Activated CD4-positive, alpha-beta T cell treated with anti-CD3 and anti-CD28 coated beads, Interleukin-2, amount 50 U/mL, for 16 hours (primary cell): ENCODE results near the gene DMD.
"Not testable (repeated sequence)": the region's sequence is repeated elsewhere in the genome, so short reads cannot be mapped to it uniquely, and the experiment has no call there.

ENCODE experiments used
- DNase-seq: peaks from one replicate; pipeline ENCODE4 v3.0.0-alpha.2; 2020

The DMD gene

DNA sequence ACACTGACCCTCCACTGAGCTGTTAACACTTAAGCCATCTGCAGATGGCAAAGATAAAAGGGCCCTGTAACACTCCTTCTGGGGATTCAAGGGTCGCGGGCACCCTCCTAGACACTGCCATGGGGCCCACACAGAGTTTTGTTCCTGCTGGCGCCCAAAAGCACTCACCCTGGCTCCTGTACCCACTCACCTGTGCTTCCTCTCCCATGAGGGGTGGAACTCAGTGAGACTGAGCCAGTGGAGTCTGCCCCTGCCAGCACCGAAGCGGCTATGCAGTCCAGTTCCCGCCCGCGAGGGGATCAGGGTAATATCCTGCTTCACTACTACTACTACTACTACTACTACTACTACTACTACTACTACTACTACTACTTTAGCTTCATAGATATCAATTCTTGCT is 1827.4 kb downstream of the DMD start:
- DNase-seq: no peak

DNA sequence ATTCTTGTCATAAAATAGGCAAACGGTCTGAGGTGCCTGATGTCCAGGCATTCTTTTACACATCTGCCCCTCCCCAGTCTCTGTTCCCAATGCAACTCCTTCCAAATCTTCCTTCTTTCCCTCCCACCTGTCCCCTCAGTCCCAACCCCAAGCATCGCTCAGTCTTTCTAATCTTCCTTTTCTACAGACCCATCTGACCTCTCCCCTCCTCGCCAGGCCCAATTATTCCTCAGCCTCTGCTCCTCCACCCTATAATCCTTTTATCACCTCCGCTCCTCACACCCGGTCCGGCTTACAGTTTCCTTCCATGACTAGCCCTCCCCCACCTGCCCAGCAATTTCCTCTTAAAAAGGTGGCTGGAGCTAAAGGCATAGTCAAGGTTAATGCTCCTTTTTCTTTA is 1832.4 kb downstream of the DMD start:
- DNase-seq: not testable (repeated sequence)

DNA sequence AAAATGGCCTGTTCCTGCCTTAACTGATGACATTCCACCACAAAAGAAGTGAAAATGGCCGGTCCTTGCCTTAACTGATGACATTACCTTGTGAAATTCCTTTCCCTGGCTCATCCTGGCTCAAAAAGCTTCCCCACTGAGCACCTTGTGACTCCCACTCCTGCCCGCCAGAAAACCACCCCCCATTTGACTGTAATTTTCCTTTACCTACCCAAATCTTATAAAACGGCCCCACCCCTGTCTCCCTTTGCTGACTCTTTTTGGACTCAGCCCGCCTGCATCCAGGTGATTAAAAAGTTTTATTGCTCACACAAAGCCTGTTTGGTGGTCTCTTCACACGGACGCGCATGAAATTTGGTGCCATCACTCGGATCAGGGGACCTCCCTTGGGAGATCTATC is 1833.5 kb downstream of the DMD start:
- not testable (repeated sequence) for DNase-seq

DNA sequence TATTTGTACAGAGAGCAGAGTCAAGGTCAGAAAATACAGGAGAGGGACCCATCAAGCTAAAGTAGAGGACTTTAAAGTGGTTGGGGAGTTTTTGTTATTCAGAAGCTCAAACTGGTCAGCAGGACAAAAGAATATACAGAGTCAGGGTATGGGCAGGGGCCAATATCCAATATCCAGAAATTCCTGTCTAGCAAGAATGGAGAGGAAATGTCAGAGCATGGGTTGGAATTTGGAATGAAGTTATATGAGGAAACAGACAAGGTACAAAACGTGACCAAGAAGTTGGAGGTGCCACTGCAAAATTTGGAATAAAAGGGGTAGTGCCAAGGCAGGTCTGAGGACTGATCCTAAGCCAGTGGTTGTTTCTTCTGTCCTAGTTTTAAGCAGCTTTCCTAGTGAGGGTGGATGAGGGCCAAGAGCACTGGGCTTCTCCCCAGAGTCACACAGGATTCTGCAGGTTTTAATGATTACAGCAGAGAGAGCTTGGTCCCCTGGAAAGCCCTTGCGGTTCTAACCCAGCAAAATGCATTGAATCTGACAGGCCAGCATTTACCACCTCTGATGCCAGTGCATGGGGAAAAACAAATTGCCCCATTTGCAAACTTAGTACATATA is 1834.8 kb downstream of the DMD start:
- no peak for DNase-seq

DNA sequence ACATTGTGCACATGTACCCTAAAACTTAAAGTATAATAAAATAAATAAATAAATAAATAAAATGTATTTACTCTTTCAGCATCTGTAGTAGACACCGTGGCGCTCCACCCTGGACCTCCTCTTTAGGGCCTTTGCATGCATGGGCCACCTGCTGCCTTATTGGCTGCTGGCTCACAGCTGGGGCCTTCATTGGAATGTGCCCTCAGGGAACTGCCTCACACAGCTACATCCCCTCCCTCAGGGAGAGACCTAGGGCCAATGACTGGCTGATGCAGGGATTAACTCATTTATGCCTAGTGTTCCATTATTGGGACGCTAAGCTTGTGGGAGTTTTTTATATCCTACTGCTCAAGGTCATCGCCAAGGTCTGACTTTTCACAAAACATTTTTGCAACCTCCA is 1836.6 kb downstream of the DMD start:
- no peak for DNase-seq

DNA sequence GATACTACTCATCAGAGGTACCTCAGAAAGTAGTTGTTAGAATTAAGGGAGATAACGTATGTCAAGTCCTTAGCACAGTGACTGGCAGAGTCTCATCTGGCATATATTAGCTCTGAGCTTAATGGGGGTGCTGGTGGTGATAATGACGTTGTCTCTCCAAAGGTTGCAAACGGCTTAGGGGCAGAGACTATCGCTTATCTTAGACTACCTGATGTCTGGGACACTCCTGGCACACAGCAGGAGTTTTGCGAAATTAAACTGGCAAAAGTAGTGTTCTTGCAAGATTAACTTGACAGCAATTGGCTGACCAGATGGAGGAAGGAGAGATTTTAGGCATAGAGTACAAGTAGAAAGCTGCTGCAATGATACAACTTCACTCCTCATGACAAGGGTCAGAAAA is 1839.4 kb downstream of the DMD start:
- no peak for DNase-seq

DNA sequence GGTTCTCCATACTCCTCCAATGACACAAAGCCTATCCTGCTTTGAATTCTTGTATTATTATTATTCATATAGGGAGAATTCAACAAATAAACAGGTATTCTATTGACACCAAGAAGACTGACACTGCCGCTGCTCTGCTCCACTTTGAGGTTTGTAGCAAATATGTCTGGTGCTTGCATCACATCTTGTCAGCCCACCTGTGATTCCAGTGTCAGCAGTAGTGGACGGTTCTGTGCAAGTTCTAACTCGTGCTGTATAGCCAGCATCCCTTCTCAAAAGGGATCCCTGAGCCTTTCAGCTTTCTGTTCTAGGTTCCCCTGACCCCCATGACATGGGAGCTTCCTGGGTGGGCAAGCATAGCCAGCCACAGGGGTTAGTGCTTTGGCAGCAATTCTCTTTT is 1843.5 kb downstream of the DMD start:
- DNase-seq: no peak

DNA sequence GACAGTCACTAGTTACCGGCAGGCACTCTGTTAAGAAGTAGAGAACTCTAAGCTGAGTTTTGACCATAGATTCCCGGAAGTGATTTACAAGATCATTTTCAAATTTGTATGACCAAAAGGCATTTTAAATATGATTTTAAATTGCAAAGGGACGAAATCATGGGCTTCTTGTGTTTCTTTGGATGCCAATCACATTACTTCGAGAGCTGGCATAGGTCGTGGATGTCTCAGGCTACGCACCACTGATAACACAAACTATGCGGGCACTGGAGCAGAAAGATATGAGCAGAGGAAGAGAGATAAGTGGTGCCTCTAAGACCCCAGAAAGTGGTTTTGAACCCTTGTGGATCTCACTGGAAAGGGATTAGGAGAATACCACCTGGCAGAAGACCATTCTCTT is 1845.3 kb downstream of the DMD start:
- DNase-seq: no peak

DNA sequence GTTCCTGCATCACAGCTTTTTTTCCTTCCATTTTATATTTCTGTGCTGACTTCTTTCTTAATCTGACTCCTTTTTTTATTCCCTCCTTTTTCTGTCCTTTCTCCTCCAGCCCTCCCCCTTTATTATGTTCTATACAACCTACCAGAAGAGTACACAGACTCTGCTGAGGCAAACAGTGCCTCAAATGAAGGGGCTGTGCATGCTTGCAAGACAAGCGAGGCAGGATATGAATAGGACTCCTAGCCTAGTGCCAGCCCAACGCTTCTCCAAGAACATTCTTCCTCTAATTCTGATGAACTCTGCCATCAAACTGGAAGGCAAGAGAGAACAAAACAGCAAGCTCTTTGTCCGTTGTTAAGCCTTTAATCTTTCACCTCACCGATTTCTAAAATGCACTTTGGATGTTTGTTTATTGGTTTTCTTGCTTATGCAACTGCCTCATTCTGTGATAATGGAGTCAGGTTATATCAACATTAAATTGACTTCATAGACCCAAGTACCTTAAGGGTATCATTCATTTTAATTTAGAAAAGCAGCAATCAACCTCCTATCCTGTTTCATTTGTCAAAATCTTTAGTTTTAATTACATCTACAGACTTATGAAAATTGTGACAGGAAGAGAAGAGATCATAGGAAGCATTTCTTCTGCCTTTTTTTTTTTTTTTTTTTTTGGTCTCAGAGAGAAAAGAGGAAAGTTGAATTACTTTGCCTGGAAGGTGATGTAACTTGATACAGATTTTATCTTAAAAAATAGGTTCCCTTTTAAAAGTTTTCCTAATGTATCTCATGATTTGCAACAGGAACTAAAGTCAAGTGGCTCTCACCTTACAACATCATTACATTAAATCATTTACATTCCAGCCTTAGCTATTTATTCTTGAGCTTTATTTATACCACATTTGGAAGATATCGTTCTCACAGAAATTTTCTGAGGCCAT is 1854.8 kb downstream of the DMD start:
- DNase-seq: no peak

DNA sequence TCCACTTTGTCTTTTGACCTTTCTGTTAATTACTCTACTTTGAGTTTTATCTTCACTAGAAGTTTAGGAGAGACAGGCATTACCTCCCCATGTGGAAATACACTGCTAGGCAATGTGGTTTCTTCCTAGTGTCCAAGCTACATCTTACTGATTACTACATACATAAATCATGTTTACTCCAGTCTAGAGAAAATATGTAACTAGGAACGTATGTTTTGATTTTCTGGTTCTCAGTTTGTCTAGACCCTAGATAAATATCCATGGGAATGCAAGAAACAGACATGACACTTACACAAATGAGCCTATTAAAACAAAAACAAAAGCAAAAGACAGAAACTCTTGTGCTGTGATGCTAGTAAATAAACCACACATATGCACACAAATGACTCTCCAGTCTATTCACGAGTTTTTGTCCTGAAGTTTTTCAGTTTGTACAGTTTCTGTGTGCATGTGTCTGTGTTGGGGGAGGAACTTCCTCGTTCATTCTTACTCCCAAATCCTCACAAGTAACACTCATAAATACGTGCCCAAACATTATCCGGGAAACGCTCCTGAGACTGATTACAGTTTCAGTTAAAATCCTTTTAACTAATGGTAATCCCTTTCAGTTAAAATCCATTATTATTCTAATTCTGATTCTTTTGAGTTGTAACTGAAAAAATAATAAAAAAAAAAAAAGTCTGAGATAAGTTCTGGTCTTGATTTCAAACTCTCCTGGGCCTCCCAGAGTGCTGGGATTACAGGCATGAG is 1856.0 kb downstream of the DMD start:
- no peak for DNase-seq

DNA sequence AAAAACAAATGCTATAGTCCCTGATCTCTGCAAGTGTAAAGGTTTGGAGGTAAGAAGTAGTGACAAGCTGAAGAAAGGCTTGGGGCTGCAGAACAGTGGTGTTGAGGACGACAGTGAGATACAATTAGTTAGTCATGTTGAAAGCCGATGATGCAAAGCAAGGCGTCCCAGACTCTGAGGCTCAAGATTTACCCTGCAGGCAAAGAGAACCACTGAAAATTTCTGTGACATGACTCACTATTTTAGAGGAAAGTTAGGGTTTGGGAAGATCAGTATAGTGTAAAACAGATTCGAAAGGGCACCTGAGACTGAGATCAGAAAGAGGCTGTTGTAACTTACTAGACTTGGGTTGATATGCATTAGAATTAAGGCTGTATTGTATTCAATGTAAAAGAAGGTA is 1858.3 kb downstream of the DMD start:
- peak; percentile 10 for DNase-seq

DNA sequence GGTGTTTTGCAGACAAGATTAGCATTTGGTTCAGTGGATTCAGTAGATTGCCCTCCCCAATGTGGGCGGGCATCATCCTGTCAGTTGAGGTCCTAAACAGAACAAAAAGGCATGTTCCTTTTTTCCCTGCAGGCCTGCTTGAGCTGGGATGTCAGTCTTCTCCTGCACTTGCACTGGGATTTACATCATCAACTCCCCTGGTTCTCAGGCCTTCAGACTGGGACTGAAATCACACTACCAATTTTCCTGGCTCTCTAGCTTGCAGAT is 1860.6 kb downstream of the DMD start:
- no peak for DNase-seq

DNA sequence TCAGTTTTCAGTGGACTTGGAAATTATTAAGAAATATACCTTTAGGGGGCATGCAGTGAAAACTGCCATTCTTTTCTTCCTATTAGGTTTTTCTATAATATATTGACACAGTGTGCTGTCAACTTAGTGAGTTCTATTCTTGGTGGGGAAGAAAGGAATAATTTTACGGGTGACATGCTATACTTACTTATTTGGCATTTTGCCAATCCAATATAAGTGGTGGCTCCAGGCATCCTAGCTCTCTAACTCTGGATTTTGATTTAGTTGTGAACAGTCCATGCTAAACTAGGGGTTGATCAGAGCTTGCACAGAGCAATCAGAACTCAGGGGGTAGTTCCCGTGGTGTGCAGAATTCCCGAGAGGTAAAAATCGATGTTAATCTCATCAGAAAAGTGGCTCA is 1861.8 kb downstream of the DMD start:
- no peak for DNase-seq

DNA sequence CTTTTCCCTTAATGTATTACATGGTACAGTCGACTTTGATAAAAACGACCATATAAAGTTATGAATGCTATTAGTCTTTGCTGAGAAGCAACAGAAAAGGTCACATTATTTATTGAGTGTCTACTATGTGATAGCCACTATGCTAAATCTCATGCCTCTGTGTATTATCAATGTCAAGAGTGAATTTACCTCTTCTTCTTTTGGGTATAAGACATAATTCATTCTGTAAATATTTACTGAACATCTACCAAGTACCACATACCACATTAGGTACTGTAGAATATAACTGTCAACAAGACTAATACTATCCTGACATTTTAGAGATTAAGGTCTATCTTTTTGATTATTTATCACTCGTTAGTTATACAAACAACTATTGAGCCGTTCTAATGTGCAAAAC is 1870.8 kb downstream of the DMD start:
- DNase-seq: no peak

DNA sequence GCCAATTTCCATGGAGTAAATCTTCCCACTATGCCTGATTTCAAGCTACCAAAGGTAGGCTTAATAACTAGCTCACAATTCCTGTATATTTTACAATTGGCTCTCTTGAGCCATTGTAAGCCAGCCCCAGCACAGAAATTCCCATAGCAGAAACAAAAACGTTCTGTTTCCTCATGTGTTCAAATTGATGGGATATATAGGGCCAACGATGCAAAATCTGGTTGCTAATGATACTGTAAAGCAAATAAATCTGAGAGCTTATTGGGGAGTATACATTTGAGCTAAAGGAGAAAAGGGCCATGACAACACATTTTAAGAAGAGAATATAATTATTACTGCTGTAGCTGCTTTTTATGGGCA is 1872.4 kb downstream of the DMD start:
- DNase-seq: no peak

DNA sequence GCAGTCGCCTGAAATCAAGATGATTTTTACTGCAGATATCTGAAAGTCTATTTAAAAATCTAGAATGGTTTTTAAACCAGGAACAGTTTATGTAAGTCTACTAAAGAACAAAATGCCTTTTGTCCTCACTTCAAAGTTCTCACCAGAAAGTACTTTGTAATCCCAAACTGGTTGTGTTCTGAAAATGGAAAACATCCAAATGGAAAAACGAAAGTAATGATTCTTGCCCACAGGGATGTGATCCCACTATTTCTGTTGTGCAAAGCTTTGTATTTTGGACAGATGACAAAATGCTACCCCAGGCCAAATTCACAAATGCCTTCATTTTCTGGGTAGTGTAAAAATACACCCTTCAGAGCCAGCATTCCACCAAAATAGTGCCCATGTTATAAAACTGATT is 1874.0 kb downstream of the DMD start:
- DNase-seq: no peak

DNA sequence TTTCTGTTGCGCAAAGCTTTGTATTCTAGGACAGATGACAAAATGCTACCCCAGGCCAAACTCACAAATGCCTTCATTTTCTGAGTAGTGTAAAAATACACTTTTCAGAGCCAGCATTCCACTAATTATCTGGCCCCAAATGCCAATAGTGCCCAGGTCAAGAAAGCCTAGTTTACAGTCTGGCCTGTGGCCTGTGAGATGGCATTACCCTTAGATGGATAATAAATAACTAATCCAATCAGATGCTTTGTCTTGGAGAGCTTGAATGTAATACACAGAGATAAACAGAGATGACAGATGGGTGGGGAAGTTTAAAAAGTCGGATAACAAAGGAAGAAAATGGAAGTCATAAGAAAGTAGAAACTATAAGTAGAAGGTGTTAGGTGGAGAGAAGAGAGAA is 1874.9 kb downstream of the DMD start:
- no peak for DNase-seq

DNA sequence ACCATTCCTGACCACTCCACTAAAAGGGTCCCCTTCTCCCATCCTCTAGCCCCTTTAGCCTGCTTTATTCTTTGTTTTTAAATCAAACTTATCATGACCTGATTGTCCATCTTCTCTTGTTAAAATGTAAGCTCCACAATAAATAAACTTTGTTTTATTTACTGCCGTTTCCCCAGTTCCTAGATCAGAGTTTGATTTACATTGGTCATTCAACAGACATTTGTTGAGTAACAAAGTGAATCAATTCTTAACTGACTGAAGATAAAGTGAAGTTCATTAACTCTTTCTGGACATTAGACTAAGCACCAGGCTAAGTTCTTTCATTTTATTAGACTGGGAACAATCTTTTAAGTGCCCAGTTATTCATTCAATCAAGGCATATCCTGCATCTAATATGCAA is 1876.4 kb downstream of the DMD start:
- DNase-seq: no peak

DNA sequence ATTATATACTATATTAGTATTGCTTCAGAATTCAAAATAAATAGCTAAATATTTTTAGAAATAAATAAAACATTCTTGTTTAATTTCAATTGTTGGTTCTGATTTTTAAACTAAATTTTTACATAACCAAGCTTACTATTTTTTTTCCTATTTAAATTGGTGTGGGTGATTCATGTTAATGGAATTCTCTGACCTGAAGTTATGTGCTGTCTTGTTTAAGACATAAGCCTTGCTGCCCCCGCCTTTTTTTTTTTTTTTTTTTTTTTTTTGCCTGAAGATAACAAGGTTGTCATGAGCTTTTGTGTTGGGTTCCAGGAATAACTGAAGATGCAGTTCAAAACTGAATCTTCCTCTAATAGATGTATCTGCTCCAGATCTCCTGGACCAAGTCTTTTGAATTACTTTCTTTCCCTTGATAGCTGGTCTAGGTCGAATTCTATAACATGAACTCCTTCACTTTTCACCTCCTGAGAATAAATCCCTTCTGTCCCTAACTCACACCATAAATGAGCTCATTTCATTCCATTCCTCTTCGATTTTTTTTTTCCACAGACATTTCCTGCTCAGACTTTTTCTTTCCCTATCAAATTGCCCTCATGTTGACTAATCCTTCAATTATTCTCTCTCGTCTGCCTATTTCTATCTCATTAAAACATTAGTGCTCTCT is 1878.1 kb downstream of the DMD start:
- no peak for DNase-seq

DNA sequence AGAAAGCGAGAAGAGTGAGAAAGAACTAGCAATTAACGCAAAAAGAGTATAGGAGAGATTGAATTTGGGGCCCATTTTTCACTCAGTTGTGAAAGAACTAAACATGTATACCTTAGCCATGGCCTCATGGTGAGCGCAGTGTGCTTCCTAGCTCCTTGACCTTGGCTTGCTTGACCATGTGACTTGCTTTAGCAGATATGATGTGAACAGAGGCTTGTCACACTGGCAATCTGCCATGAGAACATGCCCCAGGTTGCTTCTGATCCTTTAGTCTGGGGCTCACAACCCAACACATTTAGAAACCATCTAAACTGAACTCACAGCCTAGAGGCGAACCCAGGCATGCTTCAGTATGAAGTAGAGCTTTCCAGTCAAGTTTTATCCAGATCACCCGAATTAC is 1879.4 kb downstream of the DMD start:
- DNase-seq: no peak

DNA sequence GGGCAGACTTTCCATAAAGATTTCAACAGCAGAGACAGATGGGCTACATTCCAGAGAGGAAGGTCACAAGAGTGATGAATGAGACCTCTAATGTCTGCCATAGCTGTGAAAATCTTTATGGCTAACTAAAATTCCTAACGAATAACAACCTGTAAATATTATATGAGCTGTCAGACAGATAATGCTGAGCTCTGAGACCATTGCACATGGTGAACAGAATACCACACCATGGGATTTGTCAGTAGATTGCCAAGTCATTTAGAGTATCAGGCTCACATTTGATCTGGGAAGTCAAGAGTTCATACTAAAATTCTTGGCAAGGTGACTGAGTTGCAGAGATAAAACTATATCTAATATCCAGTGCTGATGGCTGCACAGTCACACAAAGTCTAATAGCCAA is 1880.3 kb downstream of the DMD start:
- DNase-seq: no peak

DNA sequence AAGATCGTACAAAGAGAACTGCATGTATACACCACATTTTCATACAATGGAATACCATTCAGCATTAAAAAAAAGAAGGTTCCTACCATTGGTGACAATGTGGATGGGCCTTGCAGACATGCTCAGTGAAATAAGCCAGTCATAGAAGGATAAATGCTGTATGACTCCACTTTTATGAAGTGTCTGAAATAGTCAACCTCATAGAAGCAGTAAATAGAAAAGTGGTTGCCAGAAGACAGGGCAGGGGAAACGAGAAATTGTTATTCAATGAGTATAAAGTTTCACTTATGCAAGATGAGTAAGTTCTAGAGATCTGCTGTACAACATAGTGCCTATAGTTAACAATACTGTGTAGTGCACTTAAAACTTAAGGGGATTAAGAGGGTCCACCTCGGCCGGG is 1882.1 kb downstream of the DMD start:
- DNase-seq: peak; percentile 22

DNA sequence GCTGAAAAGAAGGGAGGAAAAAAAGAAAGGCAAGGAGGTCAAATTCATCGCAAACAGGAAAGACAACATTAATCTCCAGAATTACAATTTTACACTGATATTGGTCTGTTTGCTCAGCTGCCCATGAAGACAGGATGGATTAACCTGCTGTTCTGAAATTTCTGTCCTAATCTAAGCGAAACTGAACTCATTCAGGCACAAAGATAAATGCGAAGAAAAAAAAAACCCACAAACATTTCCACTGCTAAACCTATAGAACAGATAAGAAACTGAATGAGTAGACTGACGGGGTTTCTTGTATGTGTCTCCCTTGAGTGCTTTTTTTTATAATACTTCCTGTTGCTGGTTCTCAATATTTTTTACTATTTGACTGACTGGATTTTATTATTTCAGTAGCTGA is 1887.7 kb downstream of the DMD start:
- DNase-seq: no peak

DNA sequence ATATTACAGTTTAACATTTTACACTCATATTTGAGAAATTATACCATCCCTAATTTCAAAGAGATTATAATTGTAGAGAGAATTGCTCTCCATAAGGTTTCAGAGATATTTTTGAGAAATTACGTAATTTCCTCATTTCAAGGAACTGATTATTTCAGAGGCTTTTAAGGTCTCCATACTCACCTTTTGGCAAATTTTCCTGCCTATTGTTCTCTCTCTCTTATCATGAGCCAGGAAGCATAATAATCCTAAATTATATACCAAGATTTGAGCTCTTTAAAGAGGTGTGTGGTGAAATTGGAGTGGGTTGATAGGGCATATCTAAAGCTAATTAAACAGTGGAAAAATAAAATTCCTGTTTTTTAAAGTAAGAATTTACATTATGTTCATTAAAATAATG is 1890.6 kb downstream of the DMD start:
- no peak for DNase-seq
